Ovary (tissue), 9 donors: ENCODE data around the gene CIZ1. TPM values are rescaled to one million over a fixed set of nuclear protein-coding genes. Genes with fewer than 3 reads are reported as not detected.

ENCODE experiments used
- DNase-seq, 5 donors: peaks; one replicate each; pipeline ENCODE4 v3.0.0-alpha.2; 2019 to 2020
- H3K27ac ChIP-seq, 2 donors: fragments of 200-600 bp; one replicate each; pipeline versions ENCODE4 v1.5.1 to v1.8.0; 2019 to 2022
- H3K27me3 ChIP-seq: fragments of 200-600 bp; one replicate; pipeline ENCODE4 v1.8.0; 2022
- H3K36me3 ChIP-seq: fragments of 200-600 bp; sonication (generic); one replicate; pipeline ENCODE4 v1.5.1; 2019
- H3K4me1 ChIP-seq: one replicate; pipeline ENCODE4 v1.8.1; 2013; ENCODE audit warnings: mild to moderate bottlenecking, moderate library complexity; ENCODE audit not compliant: insufficient read depth
- H3K4me3 ChIP-seq: fragments of 200-600 bp; sonication (generic); one replicate; pipeline ENCODE4 v1.5.1; 2017
- H3K9me3 ChIP-seq, 2 donors: fragments of 200-600 bp in 1 of 2; sonication (generic) in 1 of 2; one replicate each; pipeline versions ENCODE4 v1.5.1 to v1.8.1; 2013 to 2019; ENCODE audit warnings: mild to moderate bottlenecking in 1 of 2, moderate library complexity in 1 of 2
- EP300 ChIP-seq: sonication (generic); formaldehyde crosslinking; IDR thresholded peaks from one replicate; pipeline ENCODE4 v1.6.1; 2017; ENCODE audit warnings: antibody characterized with exemption
- POLR2A ChIP-seq: fragments of 450-650 bp; IDR thresholded peaks from one replicate; pipeline ENCODE4 v1.6.1; 2017; ENCODE audit warnings: antibody characterized with exemption, mild to moderate bottlenecking, moderate library complexity
- WGBS, 3 donors: extraction: QIAGEN DNeasy Blood & Tissue Kit in 1 of 3; methylation state at CpG; one replicate each; pipeline versions ENCODE4 v1.1.5 to v1.1.7; 2013 to 2017; 5-methylcytosine and 5-hydroxymethylcytosine counted together
- intact Hi-C, 4 donors: fragments of 100-400 bp; cut with DNase I; formaldehyde crosslinking; loops; one replicate each; pipeline versions ENCODE4 v1.11.0 to v1.15.1; 2022 to 2023
- polyA plus RNA-seq, 2 donors: library from polyadenylated mRNA; stranded (reverse); fragments of 200-250 nt in 1 of 2; fragments of 350-450 nt in 1 of 2; fragmentation: Illumina TruSeq in 1 of 2; extraction: RNeasy Lipid Tissue Mini Kit (QIAGEN cat#74804) in 1 of 2; gene quantifications; one replicate each; pipeline ENCODE4 v1.2.3, GENCODE V29; 2013 to 2014
- total RNA-seq, 7 donors: library from RNA; depleted of rRNA in 2 of 7; stranded (reverse); fragments of >200 nt in 2 of 7; fragmentation: NEBNext Ultra II Directional in 3 of 7; extraction: Animal tissue kit (Norgen Biotek cat#: 25700) in 3 of 7; gene quantifications; one replicate each; pipeline versions ENCODE4 v1.1.0 to v1.2.4, GENCODE V29; 2016 to 2023
- TF ChIP-seq, protein P1 (sequence below), 3 donors: fragments of 450-650 bp in 2 of 3; fragments of 200-600 bp in 1 of 3; IDR thresholded peaks; one replicate each; pipeline versions ENCODE4 v1.5.1 to v1.8.0; 2016 to 2022; ENCODE audit warnings: antibody characterized with exemption in 3 of 3, mild to moderate bottlenecking in 1 of 3
- donor health status: DM: no; HTN: no; CAD: no; lungs with moderate emphysema.
- donor health status: DM: no; HTN: no; CAD: no.
- donor health status: Bipolar disorder and iron deficiency.
- donor health status: DM: yes; HTN: yes; CAD: no.
- donor health status: DM: no; HTN: no; CAD: no.
- donor health status: DM: yes; HTN: yes; CAD: no.

The CIZ1 gene
- total and polyA plus RNA-seq, 9 donors, result 53.1 to 185 (median 138) TPM

DNA sequence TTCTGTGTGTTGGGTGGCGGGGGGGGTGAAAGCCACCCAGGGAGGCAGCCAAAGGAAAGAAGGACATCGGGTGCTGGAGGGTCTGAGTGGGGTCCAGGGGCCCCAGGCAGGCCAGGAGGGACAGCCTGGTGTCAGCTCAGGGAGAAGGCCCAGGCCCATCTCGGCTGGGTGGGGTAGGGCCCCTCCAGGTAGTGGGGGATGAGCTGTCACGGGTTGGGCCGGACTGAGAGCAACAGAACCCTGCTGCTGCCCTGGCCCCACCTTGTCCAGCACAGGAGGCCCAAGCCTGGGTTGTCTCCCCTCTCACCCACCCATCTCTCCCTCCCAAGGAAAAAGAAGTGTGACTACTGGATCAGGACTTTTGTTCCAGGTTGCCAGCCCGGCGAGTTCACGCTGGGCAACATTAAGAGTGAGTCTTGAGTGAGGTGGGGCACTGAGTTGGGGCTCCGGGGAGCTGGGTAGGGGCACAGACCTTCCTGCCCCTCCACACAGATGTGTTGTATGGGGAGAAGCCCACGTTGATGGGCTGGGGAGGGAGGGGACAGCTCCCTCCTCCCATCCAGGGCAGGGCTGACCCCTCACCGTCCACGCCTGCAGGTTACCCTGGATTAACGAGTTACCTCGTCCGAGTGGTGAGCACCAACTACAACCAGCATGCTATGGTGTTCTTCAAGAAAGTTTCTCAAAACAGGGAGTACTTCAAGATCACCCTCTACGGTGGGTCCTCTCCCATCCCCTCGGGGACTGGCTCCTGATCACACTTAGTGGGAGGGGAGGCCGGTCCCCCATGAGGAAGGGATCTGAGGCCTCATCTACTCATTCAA, 39.9 kb downstream of the CIZ1 start:
- TF ChIP-seq, protein P1, sequence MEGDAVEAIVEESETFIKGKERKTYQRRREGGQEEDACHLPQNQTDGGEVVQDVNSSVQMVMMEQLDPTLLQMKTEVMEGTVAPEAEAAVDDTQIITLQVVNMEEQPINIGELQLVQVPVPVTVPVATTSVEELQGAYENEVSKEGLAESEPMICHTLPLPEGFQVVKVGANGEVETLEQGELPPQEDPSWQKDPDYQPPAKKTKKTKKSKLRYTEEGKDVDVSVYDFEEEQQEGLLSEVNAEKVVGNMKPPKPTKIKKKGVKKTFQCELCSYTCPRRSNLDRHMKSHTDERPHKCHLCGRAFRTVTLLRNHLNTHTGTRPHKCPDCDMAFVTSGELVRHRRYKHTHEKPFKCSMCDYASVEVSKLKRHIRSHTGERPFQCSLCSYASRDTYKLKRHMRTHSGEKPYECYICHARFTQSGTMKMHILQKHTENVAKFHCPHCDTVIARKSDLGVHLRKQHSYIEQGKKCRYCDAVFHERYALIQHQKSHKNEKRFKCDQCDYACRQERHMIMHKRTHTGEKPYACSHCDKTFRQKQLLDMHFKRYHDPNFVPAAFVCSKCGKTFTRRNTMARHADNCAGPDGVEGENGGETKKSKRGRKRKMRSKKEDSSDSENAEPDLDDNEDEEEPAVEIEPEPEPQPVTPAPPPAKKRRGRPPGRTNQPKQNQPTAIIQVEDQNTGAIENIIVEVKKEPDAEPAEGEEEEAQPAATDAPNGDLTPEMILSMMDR (IDR thresholded peaks at IDR 0.05), result no peak
- TF ChIP-seq POLR2A, result no peak
- TF ChIP-seq EP300, result no peak
- intact Hi-C loops, result no loop called here
- 82 to 88% (median 87%) methylated on average over 18 of the region's 18 CpGs for WGBS, 3 donors
- Histone ChIP-seq H3K27ac (no peak overlapping the region), H3K36me3 (no peaks in the 10 kb centered on the region), H3K27me3 (no peaks in the 10 kb centered on the region), H3K4me1 (no peaks in the 10 kb centered on the region), H3K4me3 (no peak overlapping the region), H3K9me3 (no peaks in the 10 kb centered on the region)
- DNase-seq, result peak in 2 of 5 donors; percentile 20 to 25

DNA sequence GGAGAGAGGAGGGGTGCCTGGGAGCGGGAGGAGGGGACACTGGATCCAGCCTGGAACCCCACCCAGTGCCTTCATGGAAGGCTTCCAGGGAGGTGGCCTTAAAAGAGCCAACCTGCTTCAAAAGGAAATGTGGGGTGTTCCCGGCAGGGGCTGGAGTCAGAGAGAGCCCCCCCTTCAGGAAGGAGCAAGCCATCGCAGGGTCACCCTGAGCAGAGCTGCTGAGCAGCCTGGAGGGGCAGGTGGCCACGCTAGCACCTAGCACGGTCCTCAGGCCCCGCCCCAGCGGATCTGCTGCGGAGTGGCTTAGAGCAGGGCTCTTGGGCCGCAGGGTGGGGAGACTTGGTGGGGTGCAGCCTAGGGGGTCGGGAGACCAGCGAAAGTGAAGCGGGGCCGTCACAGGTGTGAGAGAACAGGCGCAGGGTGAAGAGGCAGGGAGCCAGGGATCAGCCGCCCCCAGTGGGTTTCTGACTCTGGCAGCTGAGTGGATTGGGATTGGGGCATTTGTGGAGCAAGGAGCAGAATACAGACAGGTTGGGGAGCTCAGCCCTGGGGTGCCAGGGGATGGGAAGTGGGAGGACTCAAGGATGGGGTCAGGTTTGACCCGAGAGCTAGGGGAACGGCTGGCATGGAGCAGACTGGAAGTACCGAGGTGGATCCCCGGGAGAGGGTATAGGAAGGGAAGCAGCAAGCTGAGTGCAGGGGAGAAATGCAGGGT, 40.6 kb downstream of the CIZ1 start:
- WGBS, 3 donors, result 73 to 78% (median 75%) methylated on average over 19 of the region's 19 CpGs
- intact Hi-C loops, result no loop called here
- TF ChIP-seq EP300 (no peak), POLR2A (no peak)
- TF ChIP-seq, protein P1 (IDR thresholded peaks at IDR 0.05), result no peak
- no peaks in the 10 kb centered on the region for H3K36me3 ChIP-seq
- H3K4me3 ChIP-seq, result no peak overlapping the region
- no peak overlapping the region for H3K27ac ChIP-seq
- no peaks in the 10 kb centered on the region for H3K9me3 ChIP-seq
- H3K4me1 ChIP-seq, result no peaks in the 10 kb centered on the region
- peak in 2 of 5 donors; percentile 20 to 38 for DNase-seq
- no peaks in the 10 kb centered on the region for H3K27me3 ChIP-seq

DNA sequence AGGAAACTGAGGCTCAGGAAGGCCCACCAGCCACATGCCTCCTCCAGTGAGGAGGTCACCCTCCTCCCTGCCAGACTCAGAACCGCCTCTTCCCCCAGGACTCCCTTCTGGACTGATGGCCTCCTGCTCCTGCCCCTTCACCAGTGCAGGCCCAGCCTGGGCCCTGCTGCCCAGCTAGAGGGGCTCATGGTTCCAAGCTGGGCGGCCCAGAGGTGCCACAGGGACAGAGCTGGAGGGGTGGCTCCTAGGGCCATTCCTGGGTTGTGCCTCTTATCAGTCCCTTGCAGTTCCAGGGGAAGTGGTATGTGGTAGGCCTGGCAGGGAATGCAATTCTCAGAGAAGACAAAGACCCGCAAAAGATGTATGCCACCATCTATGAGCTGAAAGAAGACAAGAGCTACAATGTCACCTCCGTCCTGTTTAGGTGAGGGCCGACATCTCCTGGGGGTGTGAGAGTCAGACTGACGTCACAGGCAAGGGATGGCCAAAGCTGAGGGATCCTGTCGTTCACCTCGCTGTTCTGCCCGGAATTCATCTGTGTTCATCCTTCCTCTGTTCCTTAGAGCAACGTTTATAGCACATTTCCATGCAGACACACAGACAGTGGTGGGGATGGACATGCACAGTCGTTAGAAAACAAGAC, 41.3 kb downstream of the CIZ1 start:
- Histone ChIP-seq H3K9me3 (no peaks in the 10 kb centered on the region), H3K36me3 (no peaks in the 10 kb centered on the region), H3K27ac (no peak overlapping the region), H3K4me3 (no peak overlapping the region), H3K4me1 (no peaks in the 10 kb centered on the region), H3K27me3 (no peaks in the 10 kb centered on the region)
- no peak for TF ChIP-seq POLR2A
- TF ChIP-seq, protein P1 (IDR thresholded peaks at IDR 0.05), result no peak
- no peak for TF ChIP-seq EP300
- DNase-seq, result peak in 1 of 5 donors; percentile 13
- intact Hi-C loops, result no loop called here
- 73 to 79% (median 76%) methylated on average over 11 of the region's 11 CpGs for WGBS, 3 donors

DNA sequence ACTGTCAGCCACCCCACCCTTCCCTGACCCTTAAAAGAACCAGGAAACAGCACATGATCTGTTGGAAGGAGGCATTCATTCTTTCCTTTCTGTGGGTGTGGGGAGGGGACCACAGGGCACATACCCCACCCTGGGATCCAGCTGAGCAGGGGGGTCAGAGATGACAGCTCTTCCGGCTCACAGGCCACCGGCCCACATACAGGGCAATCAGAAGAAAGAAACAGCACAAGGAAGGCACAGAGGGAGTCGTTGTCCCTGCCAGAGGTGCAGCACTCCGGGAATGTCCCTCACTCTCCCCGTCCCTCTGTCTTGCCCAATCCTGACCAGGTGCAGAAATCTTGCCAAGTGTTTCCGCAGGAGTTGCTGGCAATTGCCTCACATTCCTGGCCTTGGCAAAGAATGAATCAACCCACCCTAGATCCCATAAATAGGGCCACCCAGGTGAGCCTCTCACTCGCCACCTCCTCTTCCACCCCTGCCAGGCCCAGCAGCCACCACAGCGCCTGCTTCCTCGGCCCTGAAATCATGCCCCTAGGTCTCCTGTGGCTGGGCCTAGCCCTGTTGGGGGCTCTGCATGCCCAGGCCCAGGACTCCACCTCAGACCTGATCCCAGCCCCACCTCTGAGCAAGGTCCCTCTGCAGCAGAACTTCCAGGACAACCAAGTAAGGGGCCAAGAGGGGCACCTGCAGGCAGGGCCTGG, 42.2 kb downstream of the CIZ1 start, which contains the start of gene LCN2:
Gene LCN2, plus strand, starts transcription at position 453 of the 701 bp plus-strand sequence. Its CDS starts 73 bp downstream, at position 526.
- Histone ChIP-seq H3K36me3 (no peaks in the 10 kb centered on the region), H3K27ac (no peak within 1 kb of the TSS), H3K4me3 (no peak within 1 kb of the TSS), H3K27me3 (no peaks in the 10 kb centered on the region), H3K4me1 (no peaks in the 10 kb centered on the region), H3K9me3 (no peaks in the 10 kb centered on the region)
- WGBS, 3 donors, result 71 to 75% (median 72%) methylated on average over 9 of the region's 9 CpGs
- DNase-seq, result peak in 1 of 5 donors; percentile 9
- TF ChIP-seq EP300 (no peak), POLR2A (no peak)
- TF ChIP-seq, protein P1 (IDR thresholded peaks at IDR 0.05), result no peak
- intact Hi-C loops, result no loop called here
